ENCODE data around the gene ENTREP1.

- TF ChIP-seq EZH2 (IDR thresholded peaks at IDR 0.05; ENCODE audit: low read depth) (no peak), CTCF (conservative IDR thresholded peaks at IDR 0.05) (no peak)
Observed at GRCh38 chr9:69433392-69433791, 108.4 kb downstream of the ENTREP1 start.
